ENCODE data around the gene CENPE. TPM values are rescaled to one million over a fixed set of nuclear protein-coding genes. Genes with fewer than 3 reads are reported as not detected.

The CENPE gene
- total RNA-seq, 2 experiments from 2014 or later: 23.6 to 70.9 TPM

DNA sequence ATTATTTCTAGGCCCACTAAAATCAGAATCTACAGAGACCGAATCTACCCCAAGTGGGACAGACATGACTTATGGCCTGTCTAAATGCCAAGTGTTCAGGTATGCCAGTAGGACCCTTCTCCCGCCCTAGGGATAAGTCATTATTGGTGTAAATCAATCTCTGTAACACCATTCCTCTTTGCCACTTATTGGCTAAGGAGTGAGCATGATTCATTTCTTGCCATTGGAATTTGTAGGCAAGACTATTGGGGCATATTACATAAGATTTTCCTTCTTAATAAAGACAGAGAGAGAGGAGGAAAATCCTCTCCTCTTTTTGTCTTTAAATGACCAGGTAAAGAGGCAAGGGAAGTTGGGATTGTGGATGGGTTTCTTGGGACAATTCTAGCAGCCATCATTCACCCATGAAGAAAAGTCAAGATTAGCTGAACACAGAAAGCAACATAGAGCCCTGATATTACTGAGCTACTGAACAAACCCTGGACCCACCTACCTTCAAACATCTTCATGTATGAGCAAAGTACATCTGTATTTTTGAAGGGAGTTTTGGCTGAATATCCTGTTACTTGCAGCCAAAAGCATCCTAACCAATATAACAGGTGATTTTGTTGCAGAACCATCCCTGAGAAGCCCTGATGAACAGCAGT is 124.2 kb downstream of the CENPE start:
- BruUV-seq (replicated peaks): no TSS peak
- Histone ChIP-seq H2AFZ (ENCODE audit: low read length) (no peak overlapping the region), H3K4me1 (ENCODE audit: insufficient read depth, low read length, poor library complexity, severe bottlenecking) (peaks cover 42% of the 10 kb centered on the region), H3K27ac (ENCODE audit: low read depth, low read length, poor library complexity, severe bottlenecking) (peak overlapping the region; percentile 86), H3K4me3 (ENCODE audit: low read depth, low read length, poor library complexity, severe bottlenecking) (peak overlapping the region; percentile 79), H4K20me1 (ENCODE audit: insufficient read depth, low read length) (peaks cover 7% of the 10 kb centered on the region; the same call in 1 of the 2 replicates), H3K4me2 (ENCODE audit: low read length) (peak overlapping the region; percentile 97), H3K9me3 (ENCODE audit: low read length) (no peaks in the 10 kb centered on the region), H3K9me2 (ENCODE audit: insufficient read depth, low read length) (no peaks in the 10 kb centered on the region), H3K36me3 (ENCODE audit: insufficient read depth, low read length) (peaks cover 40% of the 10 kb centered on the region), H3K79me2 (ENCODE audit: insufficient read depth, low read depth, low read length) (peaks cover 71% of the 10 kb centered on the region)
- DNase-seq (ENCODE audit: low spot score): peak; percentile 22
- ChIA-PET POLR2A (interaction anchor here (0.7 to 1.0 kb wide), 3 partner anchors 13 to 554 kb away, joined by 3 to 7 read pairs (median 3); no protein-coding TSS in a partner anchor), CTCF (ENCODE audit: unreplicated experiment) (interaction anchor here (0.9 kb wide), 1 partner anchor 23 kb away, joined by 3 read pairs; no protein-coding TSS in a partner anchor)
- TF ChIP-seq EZH2phosphoT487 (IDR thresholded peaks at IDR 0.05; ENCODE audit: borderline replicate concordance, low read depth, low read length): no peak
- no peak for TF ChIP-seq CTCF (conservative IDR thresholded peaks at IDR 0.05; ENCODE audit: low read length)
- intact Hi-C loops (cut with micrococcal nuclease; ENCODE audit: unreplicated experiment): no loop called here

GRCh38 chr4:103067841-103068547 is 130.1 kb downstream of the CENPE start:
- intact Hi-C loops (cut with micrococcal nuclease; ENCODE audit: unreplicated experiment): no loop called here
- H2AFZ ChIP-seq (ENCODE audit: low read length): no peak overlapping the region
- H3K4me1 ChIP-seq (ENCODE audit: insufficient read depth, low read length, poor library complexity, severe bottlenecking): peaks cover 17% of the 10 kb centered on the region
- peaks cover 83% of the 10 kb centered on the region for H3K36me3 ChIP-seq (ENCODE audit: insufficient read depth, low read length)
- no peak overlapping the region for H3K4me3 ChIP-seq (ENCODE audit: low read depth, low read length, poor library complexity, severe bottlenecking)
- H3K4me2 ChIP-seq (ENCODE audit: low read length): no peak overlapping the region
- BruUV-seq (replicated peaks): no TSS peak
- no peak overlapping the region for H3K27ac ChIP-seq (ENCODE audit: low read depth, low read length, poor library complexity, severe bottlenecking)
- no peak for TF ChIP-seq CTCF (conservative IDR thresholded peaks at IDR 0.05; ENCODE audit: low read length)
- no peak for TF ChIP-seq EZH2phosphoT487 (IDR thresholded peaks at IDR 0.05; ENCODE audit: borderline replicate concordance, low read depth, low read length)
- H4K20me1 ChIP-seq (ENCODE audit: insufficient read depth, low read length): 0 out of 2 replicates have a peak, but pooled peaks cover 7% of the 10 kb centered on the region
- no peak for DNase-seq (ENCODE audit: low spot score)
- POLR2A ChIA-PET: no interaction called here
- peaks cover 77% of the 10 kb centered on the region; the same call in 1 of the 2 replicates for H3K79me2 ChIP-seq (ENCODE audit: insufficient read depth, low read depth, low read length)
- H3K9me2 ChIP-seq (ENCODE audit: insufficient read depth, low read length): no peaks in the 10 kb centered on the region; the same call in 1 of the 2 replicates
- CTCF ChIA-PET (ENCODE audit: unreplicated experiment): no interaction called here
- no peaks in the 10 kb centered on the region for H3K9me3 ChIP-seq (ENCODE audit: low read length)

All from OCI-LY7 (cell line).